ENCODE measurements around the gene ROR2.
"Not testable (repeated sequence)": the region's sequence is repeated elsewhere in the genome, so short reads cannot be mapped to it uniquely, and the experiment has no call there.

The ROR2 gene

GRCh38 chr9:91920630-91921350 lies 29.2 kb downstream of the ROR2 start:
- no peak for DNase-seq

GRCh38 chr9:91919621-91920020 lies 30.4 kb downstream of the ROR2 start:
- DNase-seq = no peak

GRCh38 chr9:91917436-91917835 lies 32.6 kb downstream of the ROR2 start:
- no peak for DNase-seq

- no peak for DNase-seq
These were observed 34.3 kb downstream of the ROR2 start for GRCh38 chr9:91915524-91916263.

GRCh38 chr9:91914937-91915336 lies 35.1 kb downstream of the ROR2 start:
- DNase-seq = no peak

- DNase-seq = no peak
These were observed 35.6 kb downstream of the ROR2 start for GRCh38 chr9:91914404-91914803.

GRCh38 chr9:91913986-91914385 lies 36.0 kb downstream of the ROR2 start:
- no peak for DNase-seq

- no peak for DNase-seq
These were observed 36.9 kb downstream of the ROR2 start for GRCh38 chr9:91913096-91913495.

- no peak for DNase-seq
These were observed 38.4 kb downstream of the ROR2 start for GRCh38 chr9:91911657-91912056.

- DNase-seq = not testable (repeated sequence)
These were observed 40.8 kb downstream of the ROR2 start for GRCh38 chr9:91909256-91909655.

GRCh38 chr9:91908746-91909145 lies 41.3 kb downstream of the ROR2 start:
- DNase-seq = no peak

GRCh38 chr9:91908293-91908623 lies 41.8 kb downstream of the ROR2 start:
- DNase-seq = no peak

GRCh38 chr9:91907484-91908292 lies 42.3 kb downstream of the ROR2 start:
- DNase-seq = no peak

GRCh38 chr9:91905991-91906469 lies 44.0 kb downstream of the ROR2 start:
- DNase-seq = no peak

- DNase-seq = no peak
These were observed 44.8 kb downstream of the ROR2 start for GRCh38 chr9:91905237-91905650.

GRCh38 chr9:91904588-91905236 lies 45.3 kb downstream of the ROR2 start:
- DNase-seq = no peak

GRCh38 chr9:91903126-91903911 lies 46.7 kb downstream of the ROR2 start:
- no peak for DNase-seq

GRCh38 chr9:91902475-91903125 lies 47.4 kb downstream of the ROR2 start:
- DNase-seq = no peak

- DNase-seq = no peak
These were observed 49.2 kb downstream of the ROR2 start for GRCh38 chr9:91900797-91901177.

- DNase-seq = no peak
These were observed 49.8 kb downstream of the ROR2 start for GRCh38 chr9:91900055-91900796.

GRCh38 chr9:91899594-91899993 lies 50.4 kb downstream of the ROR2 start:
- DNase-seq = no peak
